T1000 (cell line): Measurements from ENCODE around the gene CXCL1.
A peak's percentile ranks its signal among the peaks of the same experiment; 100 is the strongest.

Experiments used
- DNase-seq: peaks from one replicate; lab custom pipeline; 2025; ENCODE audit warnings: mixed read lengths; lab: John Stamatoyannopoulos, UW

The CXCL1 gene

DNA sequence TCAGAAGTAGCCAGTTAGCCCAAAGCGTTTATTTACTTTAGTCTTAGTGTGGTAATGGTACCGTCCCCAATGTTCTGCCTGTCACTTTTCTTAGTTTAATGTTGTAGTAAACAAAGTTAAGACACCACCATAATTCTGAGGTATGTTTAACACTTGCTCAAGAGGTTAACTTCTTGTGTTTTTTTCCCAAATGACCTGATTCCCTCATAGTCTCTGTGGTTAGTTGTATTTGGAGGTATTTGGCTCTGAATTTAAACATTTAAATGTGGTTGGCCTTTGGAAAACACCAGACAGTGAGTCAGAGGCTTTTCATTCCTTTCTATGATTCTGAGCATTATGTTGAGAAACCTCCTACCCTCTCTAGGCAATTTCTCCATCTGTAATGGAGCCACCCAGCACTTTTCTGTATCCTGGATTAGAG lies 47.9 kb downstream of the CXCL1 start:
- peak; percentile 23 for DNase-seq

DNA sequence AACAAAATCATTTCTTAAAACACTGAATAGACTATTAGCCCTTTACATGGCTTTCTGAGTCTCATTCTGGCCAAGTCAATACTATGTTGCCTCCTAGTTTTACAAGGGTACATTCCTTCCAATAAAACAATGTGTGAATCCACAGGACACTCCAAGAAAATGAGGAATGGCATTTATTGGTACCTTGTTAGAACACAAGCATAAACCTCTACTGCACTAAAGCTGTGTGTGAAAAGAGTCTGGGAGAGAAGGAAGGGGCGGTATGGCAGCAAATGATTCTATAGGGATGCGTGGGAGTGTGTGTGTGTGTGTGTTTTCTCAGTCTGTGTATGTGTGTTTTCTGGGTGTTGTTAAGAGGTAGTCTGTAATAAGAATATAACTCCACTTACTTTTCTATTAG lies 48.9 kb downstream of the CXCL1 start:
- DNase-seq: no peak

DNA sequence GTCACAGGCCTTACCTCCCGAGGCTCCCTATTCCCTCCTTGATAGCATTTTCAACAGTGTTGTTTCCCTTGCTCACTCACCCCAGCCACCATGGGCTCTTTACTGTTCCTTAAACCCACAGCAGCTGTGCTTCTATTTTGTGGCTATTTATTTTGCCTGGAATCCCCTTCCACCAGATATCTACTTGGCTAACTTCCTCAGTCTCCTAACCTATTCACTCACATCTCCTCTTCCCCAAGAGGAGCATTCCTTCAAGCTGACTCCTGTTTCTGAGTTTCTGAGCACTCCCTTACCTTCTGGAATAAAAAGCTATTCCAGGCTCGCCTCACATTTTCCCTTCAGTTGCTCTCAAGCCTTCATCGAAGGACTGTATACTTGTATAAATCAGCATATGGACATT lies 50.5 kb downstream of the CXCL1 start:
- no peak for DNase-seq
